ENCODE measurements around the gene SLC15A1. TPM values are rescaled to one million over a fixed set of nuclear protein-coding genes. Genes with fewer than 3 reads are reported as not detected.

The SLC15A1 gene
- total RNA-seq (0.04 TPM), polyA plus RNA-seq (ENCODE audit: insufficient read depth in 1 of 8, insufficient read length in 8 of 8, low replicate concordance in 1 of 8) (10 to 100 TPM in 1 of 8 donors, 1 to 10 TPM in 1, under 1 TPM in 5, not detected in 1; 0.09 to 14.1 (median 0.28) TPM)
- long read RNA-seq, donor 1 = 0 reads
- long read RNA-seq, donor 2 = 0 reads
- long read RNA-seq, donor 3, partial matches to known transcripts = 0 of 1 reads
- long read RNA-seq, donor 3, other reads (novel, unspliced or antisense) = 0 of 1 reads
- long read RNA-seq, donor 4 = 0 reads
- long read RNA-seq, donor 5 = 0 reads
- long read RNA-seq, donor 6 = 0 reads
- long read RNA-seq, donor 7 = 0 reads
- long read RNA-seq, donor 8 = 0 reads
- long read RNA-seq, donor 9 = 0 reads
- long read RNA-seq, donor 10 = 0 reads
- long read RNA-seq, donor 11 = 0 reads

GRCh38 chr13:98752467-98753290, at the start of gene SLC15A1:
Gene SLC15A1 (minus strand): TSS chr13:98752672. CDS start chr13:98752598, 74 bp downstream.
- H3K9me3 ChIP-seq (replicated peaks; ENCODE audit: control insufficient read depth, low read depth, low read length) = peaks cover 2% of the 10 kb centered on the region
- WGBS (ENCODE audit: insufficient coverage) = 6% methylated on average over 59 of the region's 59 CpGs
- no peak for DNase-seq
- no peak within 1 kb of the TSS for H3K27ac ChIP-seq (ENCODE audit: low read length)
- H3K36me3 ChIP-seq (ENCODE audit: control insufficient read depth, insufficient read depth, low read length) = no peaks in the 10 kb centered on the region
- H3K4me3 ChIP-seq (ENCODE audit: low read length) = peak within 1 kb of the TSS; percentile 10
- peaks cover 42% of the 10 kb centered on the region for H3K27me3 ChIP-seq (ENCODE audit: control insufficient read depth, insufficient read depth, low read length)
- H3K4me1 ChIP-seq (ENCODE audit: control insufficient read depth, insufficient read depth, low read length) = peaks cover 14% of the 10 kb centered on the region

GRCh38 chr13:98801626-98802418, 49.4 kb upstream of the SLC15A1 start:
- Histone ChIP-seq H3K9me3 (replicated peaks; ENCODE audit: control insufficient read depth, low read depth, low read length) (no peaks in the 10 kb centered on the region), H3K36me3 (ENCODE audit: control insufficient read depth, insufficient read depth, low read length) (peaks cover 67% of the 10 kb centered on the region), H3K4me1 (ENCODE audit: control insufficient read depth, insufficient read depth, low read length) (peaks cover 3% of the 10 kb centered on the region), H3K4me3 (ENCODE audit: low read length) (no peak overlapping the region), H3K27me3 (ENCODE audit: control insufficient read depth, insufficient read depth, low read length) (no peaks in the 10 kb centered on the region), H3K27ac (ENCODE audit: low read length) (no peak overlapping the region)
- WGBS (ENCODE audit: insufficient coverage) = 89% methylated on average over 3 of the region's 10 CpGs
- no peak for DNase-seq

- peaks cover 77% of the 10 kb centered on the region for H3K36me3 ChIP-seq (ENCODE audit: control insufficient read depth, insufficient read depth, low read length)
- H3K27ac ChIP-seq (ENCODE audit: low read length) = no peak overlapping the region
- no peak for DNase-seq
- H3K4me3 ChIP-seq (ENCODE audit: low read length) = no peak overlapping the region
- H3K4me1 ChIP-seq (ENCODE audit: control insufficient read depth, insufficient read depth, low read length) = peaks cover 3% of the 10 kb centered on the region
- WGBS (ENCODE audit: insufficient coverage) = 85% methylated on average over 11 of the region's 14 CpGs
- no peaks in the 10 kb centered on the region for H3K9me3 ChIP-seq (replicated peaks; ENCODE audit: control insufficient read depth, low read depth, low read length)
- no peaks in the 10 kb centered on the region for H3K27me3 ChIP-seq (ENCODE audit: control insufficient read depth, insufficient read depth, low read length)
These were observed 47.6 kb upstream of the SLC15A1 start for GRCh38 chr13:98800078-98800477.

- H3K27ac ChIP-seq (ENCODE audit: low read length) = no peak overlapping the region
- peaks cover 77% of the 10 kb centered on the region for H3K36me3 ChIP-seq (ENCODE audit: control insufficient read depth, insufficient read depth, low read length)
- no CpG with 5 or more reads among the region's 5 CpGs for WGBS (ENCODE audit: insufficient coverage)
- H3K4me3 ChIP-seq (ENCODE audit: low read length) = no peak overlapping the region
- H3K4me1 ChIP-seq (ENCODE audit: control insufficient read depth, insufficient read depth, low read length) = peaks cover 3% of the 10 kb centered on the region
- peak; percentile 87 for DNase-seq
- no peaks in the 10 kb centered on the region for H3K27me3 ChIP-seq (ENCODE audit: control insufficient read depth, insufficient read depth, low read length)
- no peaks in the 10 kb centered on the region for H3K9me3 ChIP-seq (replicated peaks; ENCODE audit: control insufficient read depth, low read depth, low read length)
These were observed 46.6 kb upstream of the SLC15A1 start for GRCh38 chr13:98798849-98799645.

GRCh38 chr13:98797456-98797855, 45.0 kb upstream of the SLC15A1 start:
- 100% methylated on average over 3 of the region's 6 CpGs for WGBS (ENCODE audit: insufficient coverage)
- Histone ChIP-seq H3K4me3 (ENCODE audit: low read length) (no peak overlapping the region), H3K27ac (ENCODE audit: low read length) (no peak overlapping the region), H3K36me3 (ENCODE audit: control insufficient read depth, insufficient read depth, low read length) (peaks cover 71% of the 10 kb centered on the region), H3K4me1 (ENCODE audit: control insufficient read depth, insufficient read depth, low read length) (peaks cover 3% of the 10 kb centered on the region), H3K27me3 (ENCODE audit: control insufficient read depth, insufficient read depth, low read length) (no peaks in the 10 kb centered on the region), H3K9me3 (replicated peaks; ENCODE audit: control insufficient read depth, low read depth, low read length) (no peaks in the 10 kb centered on the region)
- DNase-seq = no peak

GRCh38 chr13:98796798-98797197, 44.3 kb upstream of the SLC15A1 start:
- no peaks in the 10 kb centered on the region for H3K27me3 ChIP-seq (ENCODE audit: control insufficient read depth, insufficient read depth, low read length)
- no peak overlapping the region for H3K4me3 ChIP-seq (ENCODE audit: low read length)
- no peak overlapping the region for H3K27ac ChIP-seq (ENCODE audit: low read length)
- DNase-seq = no peak
- peaks cover 3% of the 10 kb centered on the region for H3K4me1 ChIP-seq (ENCODE audit: control insufficient read depth, insufficient read depth, low read length)
- no peaks in the 10 kb centered on the region for H3K9me3 ChIP-seq (replicated peaks; ENCODE audit: control insufficient read depth, low read depth, low read length)
- 90% methylated on average over 8 of the region's 10 CpGs for WGBS (ENCODE audit: insufficient coverage)
- H3K36me3 ChIP-seq (ENCODE audit: control insufficient read depth, insufficient read depth, low read length) = peaks cover 70% of the 10 kb centered on the region

- Histone ChIP-seq H3K27ac (ENCODE audit: low read length) (no peak overlapping the region), H3K4me3 (ENCODE audit: low read length) (no peak overlapping the region), H3K9me3 (replicated peaks; ENCODE audit: control insufficient read depth, low read depth, low read length) (no peaks in the 10 kb centered on the region), H3K4me1 (ENCODE audit: control insufficient read depth, insufficient read depth, low read length) (peaks cover 3% of the 10 kb centered on the region), H3K27me3 (ENCODE audit: control insufficient read depth, insufficient read depth, low read length) (no peaks in the 10 kb centered on the region), H3K36me3 (ENCODE audit: control insufficient read depth, insufficient read depth, low read length) (peaks cover 69% of the 10 kb centered on the region)
- WGBS (ENCODE audit: insufficient coverage) = 66% methylated on average over 2 of the region's 5 CpGs
- no peak for DNase-seq
These were observed 43.7 kb upstream of the SLC15A1 start for GRCh38 chr13:98796191-98796590.

GRCh38 chr13:98795220-98795619, 42.7 kb upstream of the SLC15A1 start:
- Histone ChIP-seq H3K4me3 (ENCODE audit: low read length) (no peak overlapping the region), H3K9me3 (replicated peaks; ENCODE audit: control insufficient read depth, low read depth, low read length) (no peaks in the 10 kb centered on the region), H3K4me1 (ENCODE audit: control insufficient read depth, insufficient read depth, low read length) (peaks cover 3% of the 10 kb centered on the region), H3K36me3 (ENCODE audit: control insufficient read depth, insufficient read depth, low read length) (peaks cover 66% of the 10 kb centered on the region), H3K27ac (ENCODE audit: low read length) (no peak overlapping the region), H3K27me3 (ENCODE audit: control insufficient read depth, insufficient read depth, low read length) (no peaks in the 10 kb centered on the region)
- 100% methylated on average over 1 of the region's 6 CpGs for WGBS (ENCODE audit: insufficient coverage)
- no peak for DNase-seq

GRCh38 chr13:98794498-98794897, 42.0 kb upstream of the SLC15A1 start:
- no peaks in the 10 kb centered on the region for H3K27me3 ChIP-seq (ENCODE audit: control insufficient read depth, insufficient read depth, low read length)
- no peak overlapping the region for H3K27ac ChIP-seq (ENCODE audit: low read length)
- H3K4me3 ChIP-seq (ENCODE audit: low read length) = no peak overlapping the region
- DNase-seq = no peak
- WGBS (ENCODE audit: insufficient coverage) = 96% methylated on average over 11 of the region's 12 CpGs
- H3K9me3 ChIP-seq (replicated peaks; ENCODE audit: control insufficient read depth, low read depth, low read length) = no peaks in the 10 kb centered on the region
- peaks cover 62% of the 10 kb centered on the region for H3K36me3 ChIP-seq (ENCODE audit: control insufficient read depth, insufficient read depth, low read length)
- H3K4me1 ChIP-seq (ENCODE audit: control insufficient read depth, insufficient read depth, low read length) = peaks cover 3% of the 10 kb centered on the region

Measured in muscle of leg (tissue), 16 donors.